ENCODE measurements around the gene USH1G. TPM values are rescaled to one million over a fixed set of nuclear protein-coding genes. Genes with fewer than 3 reads are reported as not detected.

Gene USH1G
- polyA plus RNA-seq, 1 experiment: not detected

DNA sequence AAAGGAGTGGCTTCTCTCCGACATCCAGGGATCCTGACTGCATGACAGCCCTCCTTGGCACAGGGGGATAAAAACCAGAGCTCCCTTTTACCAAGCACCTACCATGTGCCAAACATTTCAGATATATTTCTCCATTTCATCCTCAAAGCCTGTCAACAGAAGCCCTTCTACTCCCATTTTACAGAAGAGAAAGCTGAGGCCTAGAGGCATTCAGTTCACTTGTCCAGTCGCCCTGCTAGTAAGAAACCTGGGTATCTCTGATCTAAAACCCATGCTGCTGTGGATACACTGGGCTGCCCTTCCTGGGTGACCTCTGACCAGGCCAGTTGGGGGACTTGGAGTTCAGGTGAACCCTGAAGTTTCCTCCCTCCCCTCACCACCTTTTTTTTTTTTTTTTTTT lies 44.4 kb downstream of the USH1G start:
- Histone ChIP-seq H3K27me3 (ENCODE audit: control insufficient read depth, insufficient read depth, low read length) (peaks cover 33% of the 10 kb centered on the region), H3K27ac (ENCODE audit: low read depth, low read length) (no peak overlapping the region), H3K4me3 (ENCODE audit: low read depth, low read length) (no peak overlapping the region), H3K9me3 (ENCODE audit: control insufficient read depth, insufficient read depth, low read length) (no peaks in the 10 kb centered on the region)
- no peak for DNase-seq (ENCODE audit: low read depth, low spot score)
- POLR2A ChIA-PET: no interaction called here
- CTCF ChIA-PET: interaction anchor here (1.7 kb wide), 1 partner anchor 14 kb away, joined by 7 read pairs; no protein-coding TSS in a partner anchor
- TF ChIP-seq, protein P1, sequence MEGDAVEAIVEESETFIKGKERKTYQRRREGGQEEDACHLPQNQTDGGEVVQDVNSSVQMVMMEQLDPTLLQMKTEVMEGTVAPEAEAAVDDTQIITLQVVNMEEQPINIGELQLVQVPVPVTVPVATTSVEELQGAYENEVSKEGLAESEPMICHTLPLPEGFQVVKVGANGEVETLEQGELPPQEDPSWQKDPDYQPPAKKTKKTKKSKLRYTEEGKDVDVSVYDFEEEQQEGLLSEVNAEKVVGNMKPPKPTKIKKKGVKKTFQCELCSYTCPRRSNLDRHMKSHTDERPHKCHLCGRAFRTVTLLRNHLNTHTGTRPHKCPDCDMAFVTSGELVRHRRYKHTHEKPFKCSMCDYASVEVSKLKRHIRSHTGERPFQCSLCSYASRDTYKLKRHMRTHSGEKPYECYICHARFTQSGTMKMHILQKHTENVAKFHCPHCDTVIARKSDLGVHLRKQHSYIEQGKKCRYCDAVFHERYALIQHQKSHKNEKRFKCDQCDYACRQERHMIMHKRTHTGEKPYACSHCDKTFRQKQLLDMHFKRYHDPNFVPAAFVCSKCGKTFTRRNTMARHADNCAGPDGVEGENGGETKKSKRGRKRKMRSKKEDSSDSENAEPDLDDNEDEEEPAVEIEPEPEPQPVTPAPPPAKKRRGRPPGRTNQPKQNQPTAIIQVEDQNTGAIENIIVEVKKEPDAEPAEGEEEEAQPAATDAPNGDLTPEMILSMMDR (IDR thresholded peaks at IDR 0.05; ENCODE audit: low read depth, low read length): no peak

DNA sequence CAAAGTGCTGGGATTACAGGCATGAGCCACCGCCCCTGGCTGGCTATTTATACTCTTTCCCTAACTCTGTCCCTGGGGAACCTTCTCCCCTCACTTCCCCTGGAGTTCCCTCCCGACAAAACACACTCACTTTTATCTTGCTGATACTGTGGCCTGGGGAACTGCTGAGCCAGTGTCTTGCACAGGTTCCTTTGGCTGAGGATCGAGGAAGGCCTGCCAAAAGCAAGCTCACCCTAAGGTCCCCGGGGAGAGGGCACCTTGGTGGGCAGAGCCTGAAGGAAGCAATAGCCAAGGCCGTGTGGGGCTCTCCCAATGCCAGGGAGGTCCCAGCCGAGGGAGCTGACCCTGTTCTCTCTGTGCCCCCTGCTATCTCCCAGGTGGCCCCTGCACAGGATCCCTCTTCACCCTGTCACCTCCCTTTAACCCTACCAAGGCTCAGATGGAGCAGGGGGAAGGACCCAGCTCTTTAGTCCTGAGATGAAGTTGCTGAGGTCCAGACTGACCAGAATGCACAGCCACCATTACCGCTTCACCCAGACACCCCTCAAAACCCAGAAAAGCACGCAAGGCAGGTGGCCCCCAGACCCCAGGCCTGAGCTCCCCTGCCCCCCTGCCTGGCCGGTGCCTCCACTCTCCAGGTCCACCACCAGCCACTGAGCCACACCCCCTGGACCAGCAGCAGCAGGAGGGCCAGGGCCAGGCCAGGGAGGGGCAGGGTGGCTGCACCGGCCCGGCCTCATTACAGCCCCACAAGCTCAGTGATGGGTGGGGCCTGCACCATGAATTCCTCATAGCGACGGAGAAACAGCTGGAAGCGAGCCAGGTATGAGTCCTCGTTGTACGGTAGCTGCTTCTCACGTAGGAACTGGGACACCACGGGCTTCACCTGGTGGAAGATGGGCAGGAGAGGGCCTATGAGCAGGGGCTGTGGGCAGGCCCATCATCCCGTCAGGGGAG lies 45.2 kb downstream of the USH1G start:
- POLR2A ChIA-PET: no interaction called here
- no peak for DNase-seq (ENCODE audit: low read depth, low spot score)
- Histone ChIP-seq H3K27me3 (ENCODE audit: control insufficient read depth, insufficient read depth, low read length) (peaks cover 33% of the 10 kb centered on the region), H3K27ac (ENCODE audit: low read depth, low read length) (no peak overlapping the region), H3K4me3 (ENCODE audit: low read depth, low read length) (no peak overlapping the region), H3K9me3 (ENCODE audit: control insufficient read depth, insufficient read depth, low read length) (no peaks in the 10 kb centered on the region)
- TF ChIP-seq, protein P1 (IDR thresholded peaks at IDR 0.05; ENCODE audit: low read depth, low read length): no peak
- CTCF ChIA-PET: interaction anchor here (1.7 kb wide), 1 partner anchor 13 kb away, joined by 7 read pairs; no protein-coding TSS in a partner anchor

DNA sequence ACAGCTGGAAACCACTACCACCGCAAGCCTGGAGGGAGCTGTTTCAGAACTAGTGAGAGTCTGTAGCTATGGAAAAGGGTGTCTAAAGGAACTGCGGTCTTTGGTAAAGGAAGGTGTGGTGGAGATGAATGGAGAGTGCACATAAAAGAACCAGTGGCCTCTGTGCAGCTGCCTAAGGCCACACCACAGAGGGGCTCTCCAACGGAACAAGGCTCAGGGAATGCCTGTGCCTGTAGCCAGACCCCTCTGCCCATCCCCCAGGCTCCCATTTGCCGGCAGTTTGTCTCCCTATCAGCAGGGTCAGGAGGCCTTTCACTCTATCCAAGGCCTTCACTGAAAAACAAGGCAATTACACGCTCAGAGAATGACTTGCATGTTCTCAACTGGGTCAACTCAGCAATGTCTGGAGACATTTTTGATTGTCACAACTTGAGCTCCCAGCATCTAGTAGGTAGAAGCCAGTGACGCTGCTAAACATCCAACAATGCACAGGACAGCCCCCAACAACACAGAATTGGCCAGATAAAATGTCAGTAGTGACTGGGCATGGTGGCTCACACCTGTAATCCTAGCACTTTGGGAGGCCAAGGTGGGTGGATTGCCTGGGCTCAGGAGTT lies 47.0 kb downstream of the USH1G start:
- ChIA-PET CTCF (interaction anchor here (0.6 to 4.1 kb wide), 2 partner anchors 11 to 403 kb away, joined by 4 to 29 read pairs; no protein-coding TSS in a partner anchor), POLR2A (no interaction called here)
- Histone ChIP-seq H3K27me3 (ENCODE audit: control insufficient read depth, insufficient read depth, low read length) (peaks cover 22% of the 10 kb centered on the region), H3K4me3 (ENCODE audit: low read depth, low read length) (no peak overlapping the region), H3K27ac (ENCODE audit: low read depth, low read length) (no peak overlapping the region), H3K9me3 (ENCODE audit: control insufficient read depth, insufficient read depth, low read length) (no peaks in the 10 kb centered on the region; the same call in 1 of the 2 replicates)
- TF ChIP-seq, protein P1 (IDR thresholded peaks at IDR 0.05; ENCODE audit: low read depth, low read length): no peak
- no peak for DNase-seq (ENCODE audit: low read depth, low spot score)

DNA sequence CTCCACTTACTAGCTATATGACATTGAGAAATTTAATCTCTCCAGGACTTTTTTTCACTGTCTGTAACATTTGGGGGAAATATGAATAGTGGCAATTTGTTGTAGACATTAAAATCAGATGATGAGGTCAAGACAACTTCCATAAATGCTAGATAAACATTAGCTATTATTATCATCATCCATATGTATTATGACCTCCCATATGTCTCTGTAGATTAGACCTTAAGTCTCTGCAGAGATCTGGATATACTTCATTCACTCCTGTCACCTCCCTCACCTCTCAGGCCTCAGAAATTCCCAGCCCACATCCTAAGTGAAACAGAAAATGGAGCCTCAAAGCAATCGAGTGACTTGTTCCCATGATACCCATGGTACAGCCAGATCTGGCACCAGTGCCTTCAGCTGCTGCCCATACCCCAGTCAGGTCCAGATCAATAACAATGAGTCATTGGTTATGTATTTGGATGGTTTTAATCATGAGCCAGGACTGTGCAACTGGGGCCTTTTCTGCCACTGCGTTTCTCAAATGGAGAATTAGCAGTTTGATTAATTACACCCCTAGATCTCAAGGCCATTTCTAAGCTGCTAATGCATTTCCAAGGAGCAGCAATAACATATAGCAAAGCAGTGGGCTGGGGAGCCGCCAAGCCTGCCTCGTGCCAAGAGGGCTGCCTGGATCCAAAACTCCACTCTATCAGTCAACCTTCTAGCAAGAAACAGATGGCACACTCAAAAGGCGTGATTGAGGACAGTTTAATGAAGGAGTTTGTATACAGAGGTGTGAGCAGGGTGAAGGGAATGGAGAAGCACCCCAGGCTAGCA lies 47.7 kb downstream of the USH1G start:
- CTCF ChIA-PET: interaction anchor here (0.6 to 4.1 kb wide), 3 partner anchors 10 to 404 kb away, joined by 4 to 29 read pairs (median 7); no protein-coding TSS in a partner anchor

More for the DNA sequence above, 47.7 kb downstream of the USH1G start:
- POLR2A ChIA-PET: no interaction called here
- no peak for DNase-seq (ENCODE audit: low read depth, low spot score)
- no peak overlapping the region for H3K27ac ChIP-seq (ENCODE audit: low read depth, low read length)
- peaks cover 17% of the 10 kb centered on the region for H3K27me3 ChIP-seq (ENCODE audit: control insufficient read depth, insufficient read depth, low read length)
- TF ChIP-seq, protein P1 (IDR thresholded peaks at IDR 0.05; ENCODE audit: low read depth, low read length): no peak
- H3K9me3 ChIP-seq (ENCODE audit: control insufficient read depth, insufficient read depth, low read length): no peaks in the 10 kb centered on the region; the same call in 1 of the 2 replicates
- no peak overlapping the region for H3K4me3 ChIP-seq (ENCODE audit: low read depth, low read length)

Measured in AG04450 (cell line).